ENCODE measurements around the gene TTC34.
A peak's percentile ranks its signal among the peaks of the same experiment; 100 is the strongest.

The TTC34 gene

GRCh38 chr1:2587860-2588571 lies 213.5 kb downstream of the TTC34 start:
- DNase-seq: no peak

GRCh38 chr1:2587071-2587859 lies 214.2 kb downstream of the TTC34 start:
- DNase-seq: no peak

DNA sequence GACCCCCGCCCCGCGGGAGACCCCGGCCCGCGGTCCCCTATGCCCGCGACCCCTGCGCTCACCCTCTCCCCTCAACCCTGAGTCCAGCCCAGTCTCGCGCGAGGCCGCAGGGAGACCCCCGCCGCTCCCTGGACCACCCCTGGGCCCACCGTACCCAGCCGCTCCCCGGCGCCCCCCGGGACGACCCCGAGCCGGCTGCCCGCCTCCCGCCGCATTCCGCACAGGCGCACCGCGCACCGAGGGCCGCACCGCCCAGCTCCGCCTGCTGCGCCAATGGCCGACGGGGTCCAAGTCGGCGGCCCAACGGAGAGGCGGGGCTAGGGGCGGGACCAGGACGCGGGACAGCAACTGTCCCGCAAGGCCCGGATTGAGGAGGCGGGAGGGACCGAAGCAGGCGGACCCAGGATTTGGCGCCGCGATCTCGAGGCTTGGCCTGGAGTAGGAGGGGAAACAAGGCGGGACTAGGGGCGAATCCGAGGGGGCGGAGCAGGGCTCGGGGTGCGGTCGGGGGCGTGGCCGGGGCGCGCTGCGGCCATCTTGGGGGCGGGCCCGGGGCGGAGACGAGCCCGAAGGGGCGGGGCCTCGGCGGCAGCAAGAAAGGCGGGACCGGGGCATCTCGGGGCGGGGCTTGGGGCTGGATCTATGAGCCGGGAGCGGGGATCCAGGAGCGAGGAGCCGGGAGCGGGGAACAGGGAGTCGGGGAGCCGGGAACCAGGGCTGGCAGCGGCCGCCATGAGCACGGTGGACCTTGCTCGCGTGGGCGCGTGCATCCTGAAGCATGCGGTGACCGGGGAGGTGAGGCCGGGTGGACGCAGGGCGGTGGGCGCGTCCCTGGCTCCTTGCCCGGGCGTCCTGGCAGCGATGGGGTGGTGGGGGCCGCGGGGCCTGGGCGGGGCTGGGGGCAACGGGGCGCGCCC lies 215.1 kb downstream of the TTC34 start, which contains the start of gene PRXL2B:
PRXL2B (plus strand) TSS at position 624 of the 917 bp plus-strand sequence; CDS start at position 733, 109 bp downstream.
- peak; percentile 96 to 98 for DNase-seq
